UCSD-AML1 (cell line): Measurements from ENCODE around the gene DNAH1.
A peak's percentile ranks its signal among the peaks of the same experiment; 100 is the strongest.

Experiments used
- DNase-seq: peaks from one replicate; lab custom pipeline; 2025; ENCODE audit not compliant: unreplicated experiment; lab: John Stamatoyannopoulos, UW

The DNAH1 gene

GRCh38 chr3:52384019-52384761 is 68.1 kb downstream of the DNAH1 start:
- peak; percentile 36 for DNase-seq

GRCh38 chr3:52385157-52385556 is 69.0 kb downstream of the DNAH1 start:
- peak; percentile 20 for DNase-seq

- no peak for DNase-seq
Measured at GRCh38 chr3:52387481-52387880, 71.4 kb downstream of the DNAH1 start.

- no peak for DNase-seq
Measured at GRCh38 chr3:52388348-52388821, 72.3 kb downstream of the DNAH1 start.

- DNase-seq: no peak
Measured at GRCh38 chr3:52388933-52389332, 72.8 kb downstream of the DNAH1 start.

- DNase-seq: no peak
Measured at GRCh38 chr3:52391096-52391495, 75.0 kb downstream of the DNAH1 start.

GRCh38 chr3:52392216-52392930 is 76.3 kb downstream of the DNAH1 start:
- no peak for DNase-seq

- DNase-seq: no peak
Measured at GRCh38 chr3:52393131-52393807, 77.2 kb downstream of the DNAH1 start.

- DNase-seq: no peak
Measured at GRCh38 chr3:52393959-52394670, 78.0 kb downstream of the DNAH1 start.

- no peak for DNase-seq
Measured at GRCh38 chr3:52394751-52395502, 78.8 kb downstream of the DNAH1 start.

GRCh38 chr3:52395503-52395865 is 79.4 kb downstream of the DNAH1 start:
- DNase-seq: no peak

GRCh38 chr3:52396011-52396906 is 80.1 kb downstream of the DNAH1 start:
- DNase-seq: no peak

GRCh38 chr3:52396907-52397591 is 80.9 kb downstream of the DNAH1 start:
- DNase-seq: no peak

GRCh38 chr3:52397676-52398399 is 81.7 kb downstream of the DNAH1 start:
- no peak for DNase-seq

- DNase-seq: no peak
Measured at GRCh38 chr3:52398670-52399081, 82.6 kb downstream of the DNAH1 start.

GRCh38 chr3:52399131-52399530 is 83.0 kb downstream of the DNAH1 start:
- DNase-seq: no peak

GRCh38 chr3:52399593-52399992 is 83.5 kb downstream of the DNAH1 start:
- DNase-seq: no peak

- no peak for DNase-seq
Measured at GRCh38 chr3:52400275-52400793, 84.2 kb downstream of the DNAH1 start.
